Fibroblast of skin of scalp (primary cell): ENCODE results near the gene STAB1. TPM values are rescaled to one million over a fixed set of nuclear protein-coding genes. Genes with fewer than 3 reads are reported as not detected.

Experiments used
- DNase-seq: peaks from one replicate; pipeline ENCODE4 v3.0.0-alpha.2; 2013
- polyA plus RNA-seq, 2 experiments: library from polyadenylated mRNA; unstranded; fragments of 120-200 nt; gene quantifications; one replicate each; pipeline ENCODE4 v1.2.1, GENCODE V29; 2013; ENCODE audit not compliant: insufficient read length in 2 of 2

STAB1 gene, protein sequence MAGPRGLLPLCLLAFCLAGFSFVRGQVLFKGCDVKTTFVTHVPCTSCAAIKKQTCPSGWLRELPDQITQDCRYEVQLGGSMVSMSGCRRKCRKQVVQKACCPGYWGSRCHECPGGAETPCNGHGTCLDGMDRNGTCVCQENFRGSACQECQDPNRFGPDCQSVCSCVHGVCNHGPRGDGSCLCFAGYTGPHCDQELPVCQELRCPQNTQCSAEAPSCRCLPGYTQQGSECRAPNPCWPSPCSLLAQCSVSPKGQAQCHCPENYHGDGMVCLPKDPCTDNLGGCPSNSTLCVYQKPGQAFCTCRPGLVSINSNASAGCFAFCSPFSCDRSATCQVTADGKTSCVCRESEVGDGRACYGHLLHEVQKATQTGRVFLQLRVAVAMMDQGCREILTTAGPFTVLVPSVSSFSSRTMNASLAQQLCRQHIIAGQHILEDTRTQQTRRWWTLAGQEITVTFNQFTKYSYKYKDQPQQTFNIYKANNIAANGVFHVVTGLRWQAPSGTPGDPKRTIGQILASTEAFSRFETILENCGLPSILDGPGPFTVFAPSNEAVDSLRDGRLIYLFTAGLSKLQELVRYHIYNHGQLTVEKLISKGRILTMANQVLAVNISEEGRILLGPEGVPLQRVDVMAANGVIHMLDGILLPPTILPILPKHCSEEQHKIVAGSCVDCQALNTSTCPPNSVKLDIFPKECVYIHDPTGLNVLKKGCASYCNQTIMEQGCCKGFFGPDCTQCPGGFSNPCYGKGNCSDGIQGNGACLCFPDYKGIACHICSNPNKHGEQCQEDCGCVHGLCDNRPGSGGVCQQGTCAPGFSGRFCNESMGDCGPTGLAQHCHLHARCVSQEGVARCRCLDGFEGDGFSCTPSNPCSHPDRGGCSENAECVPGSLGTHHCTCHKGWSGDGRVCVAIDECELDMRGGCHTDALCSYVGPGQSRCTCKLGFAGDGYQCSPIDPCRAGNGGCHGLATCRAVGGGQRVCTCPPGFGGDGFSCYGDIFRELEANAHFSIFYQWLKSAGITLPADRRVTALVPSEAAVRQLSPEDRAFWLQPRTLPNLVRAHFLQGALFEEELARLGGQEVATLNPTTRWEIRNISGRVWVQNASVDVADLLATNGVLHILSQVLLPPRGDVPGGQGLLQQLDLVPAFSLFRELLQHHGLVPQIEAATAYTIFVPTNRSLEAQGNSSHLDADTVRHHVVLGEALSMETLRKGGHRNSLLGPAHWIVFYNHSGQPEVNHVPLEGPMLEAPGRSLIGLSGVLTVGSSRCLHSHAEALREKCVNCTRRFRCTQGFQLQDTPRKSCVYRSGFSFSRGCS (N-terminal part only)
- polyA plus RNA-seq (2013, experiment 1 of 2; ENCODE audit: insufficient read length): 0.22 TPM
- 1.6 TPM for polyA plus RNA-seq (2013, experiment 2 of 2; ENCODE audit: insufficient read length)

- no peak for DNase-seq
Observed at GRCh38 chr3:52494886-52495495, at the start of gene STAB1. Gene STAB1, plus strand, starts transcription at chr3:52495338. Its CDS starts 76 bp downstream, at chr3:52495414.

DNA sequence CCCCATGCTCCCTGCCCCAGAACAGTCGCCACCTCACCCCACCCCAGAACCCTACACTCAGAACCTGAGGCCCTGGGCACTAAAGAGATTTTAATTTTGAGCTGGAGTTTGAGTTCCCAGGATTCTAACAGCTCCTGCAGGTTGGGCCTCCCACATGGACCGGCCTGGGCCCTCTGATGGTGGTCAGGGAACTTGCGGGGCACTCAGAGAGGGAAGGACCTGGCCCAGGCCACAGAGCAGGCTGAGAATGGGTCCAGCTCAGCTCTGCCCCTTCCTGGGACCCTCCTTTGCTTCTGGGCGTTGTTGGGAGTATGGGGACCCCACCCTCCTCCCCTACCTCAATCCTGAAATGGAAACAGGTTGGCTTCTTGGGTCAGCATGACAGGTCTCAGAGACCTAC, 49.1 kb upstream of the STAB1 start:
- DNase-seq: no peak

GRCh38 chr3:52446631-52447511, 48.3 kb upstream of the STAB1 start:
- peak; percentile 59 for DNase-seq

- DNase-seq: no peak
Observed at GRCh38 chr3:52447512-52448355, 47.4 kb upstream of the STAB1 start.

DNA sequence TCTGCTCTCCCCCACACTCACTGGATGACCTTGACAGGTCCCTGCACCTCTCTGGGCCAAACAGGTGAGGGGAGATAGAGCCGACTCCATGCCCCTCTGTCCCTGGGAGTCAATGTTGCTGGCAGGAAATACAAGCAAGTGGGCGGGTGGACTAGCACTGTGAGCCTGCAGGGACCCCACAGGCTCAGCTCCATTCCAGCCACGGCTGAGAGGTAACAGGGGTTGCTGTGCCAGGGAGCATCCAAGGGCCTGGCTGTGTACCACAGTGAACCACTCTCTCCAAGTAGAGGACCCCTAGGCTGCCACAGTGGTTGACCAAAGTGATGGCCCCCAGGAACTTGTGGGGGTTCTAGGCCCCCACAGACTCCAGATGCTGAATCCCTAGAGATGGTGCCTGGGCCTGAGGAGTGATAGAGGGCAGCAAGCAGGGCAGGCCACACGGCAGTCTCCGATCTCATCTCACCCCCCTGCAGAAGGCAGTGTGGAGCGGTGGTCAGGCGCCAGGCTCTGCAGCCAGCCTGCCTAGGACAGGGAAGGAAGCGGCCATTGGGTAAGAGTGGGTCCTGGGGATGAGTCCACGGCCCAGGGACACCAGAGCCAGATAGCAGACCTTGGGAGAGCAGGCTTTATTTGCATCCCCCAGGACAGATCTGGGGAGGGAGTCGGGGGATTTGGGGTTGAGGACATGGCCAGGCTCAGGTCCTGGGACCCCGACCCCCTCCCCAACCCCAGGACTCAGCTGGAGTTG, 44.5 kb upstream of the STAB1 start:
- DNase-seq: no peak

DNA sequence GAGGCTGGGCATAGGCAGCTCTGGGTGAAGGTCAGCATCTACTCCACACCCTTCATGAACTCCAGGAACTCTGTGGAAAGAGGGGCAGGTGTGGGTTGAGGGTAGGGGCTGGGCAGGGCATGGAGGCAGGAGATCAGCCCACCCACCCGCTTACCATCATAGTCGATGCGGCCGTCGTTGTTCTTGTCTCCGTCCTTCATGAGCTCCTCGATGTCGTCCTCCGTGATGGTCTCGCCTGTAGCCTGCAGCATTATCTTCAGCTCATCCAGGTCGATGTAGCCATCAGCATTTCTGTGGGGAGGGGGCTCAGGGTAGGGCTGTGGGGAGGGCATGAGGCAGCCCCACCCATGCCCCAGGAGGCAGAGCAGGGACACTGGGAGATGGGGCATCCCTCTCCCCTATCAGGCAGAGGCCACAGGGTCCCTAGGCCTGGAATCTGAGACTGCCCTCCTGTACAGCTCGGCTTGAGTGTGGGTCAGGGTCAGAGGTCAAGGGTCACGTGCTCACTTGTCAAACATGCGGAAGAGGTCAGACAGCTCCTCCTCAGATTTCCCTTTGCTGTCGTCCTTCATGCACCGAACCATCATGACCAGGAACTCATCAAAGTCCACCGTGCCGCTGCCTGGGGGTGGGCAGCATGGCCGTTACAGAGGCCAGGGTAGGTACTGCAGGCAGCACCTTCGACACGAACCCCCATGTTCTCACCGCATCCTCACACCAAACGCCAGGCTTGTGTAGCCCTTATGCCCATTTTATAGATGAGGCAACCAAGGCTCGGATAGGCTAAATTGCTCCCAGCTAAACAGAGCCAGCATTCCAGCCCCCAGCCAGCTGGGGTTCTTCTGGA, 43.7 kb upstream of the STAB1 start:
- DNase-seq: no peak

DNA sequence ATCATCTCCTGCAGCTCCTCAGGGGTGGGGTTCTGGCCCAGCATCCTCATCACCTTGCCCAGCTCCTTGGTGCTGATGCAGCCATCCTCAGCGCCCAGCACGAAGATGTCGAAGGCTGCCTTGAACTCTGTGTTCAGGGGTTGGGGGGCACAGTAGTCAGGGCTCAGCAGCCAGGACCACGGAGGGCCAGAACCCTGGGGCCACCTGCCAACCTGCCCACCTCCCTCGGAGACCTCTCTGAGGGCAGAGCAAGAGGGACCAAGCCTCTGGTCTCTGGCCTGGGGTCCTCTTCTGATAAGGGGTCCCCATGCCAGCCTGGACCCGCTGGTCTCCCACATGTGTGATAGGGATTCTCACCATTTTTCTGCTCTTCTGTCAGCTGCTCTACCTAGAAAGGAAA, 43.0 kb upstream of the STAB1 start:
- DNase-seq: no peak

GRCh38 chr3:52452570-52453221, 42.4 kb upstream of the STAB1 start:
- DNase-seq: no peak

DNA sequence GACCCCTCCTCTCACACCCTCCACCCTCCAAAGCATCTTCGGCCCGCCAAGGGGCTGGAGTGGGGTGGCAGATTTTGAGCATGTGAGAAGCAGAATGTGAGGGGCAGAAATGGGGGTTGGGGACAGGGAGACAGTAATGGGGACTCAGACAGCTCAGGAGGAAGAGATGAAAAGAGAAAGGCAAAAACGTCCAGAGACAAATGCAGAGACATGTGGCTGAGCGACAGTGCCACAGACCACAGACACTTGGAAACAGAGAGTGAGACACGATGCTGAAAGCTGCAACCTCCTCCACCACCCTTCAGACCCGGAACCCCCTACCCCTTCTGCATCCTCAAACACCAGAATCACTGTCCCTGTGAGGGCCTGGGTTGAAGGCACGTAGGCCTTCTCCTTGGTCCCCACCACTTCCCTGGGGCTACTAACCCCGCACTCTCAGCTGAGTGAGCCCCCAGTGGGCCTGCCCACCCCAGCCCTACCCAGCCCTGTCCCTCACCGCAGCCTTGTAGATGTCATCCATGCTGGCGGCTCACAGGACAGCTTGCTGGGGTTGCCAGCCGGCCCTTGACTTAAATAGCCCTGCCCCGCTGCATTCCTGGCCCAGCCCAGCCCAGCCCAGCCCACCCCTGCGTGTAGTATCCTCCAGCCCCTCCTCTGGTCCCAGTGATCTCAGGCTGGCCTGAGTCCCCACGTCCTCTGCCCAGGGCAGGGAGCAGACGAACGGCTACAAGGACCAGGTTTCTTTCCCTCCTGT, 41.5 kb upstream of the STAB1 start, which contains the start of gene TNNC1:
TSS of gene TNNC1 (minus strand) at position 546 of the 754 bp plus-strand sequence. CDS start at position 520, 26 bp downstream.
- peak; percentile 15 for DNase-seq

GRCh38 chr3:52454250-52454937, 40.7 kb upstream of the STAB1 start:
- DNase-seq: no peak

- DNase-seq: no peak
Observed at GRCh38 chr3:52454938-52455282, 40.2 kb upstream of the STAB1 start.

GRCh38 chr3:52455283-52456168, 39.6 kb upstream of the STAB1 start, which contains the start of gene NISCH:
Gene NISCH, plus strand, starts transcription at chr3:52455604. Its CDS starts 38 bp downstream, at chr3:52455642.
- peak; percentile 81 for DNase-seq

DNA sequence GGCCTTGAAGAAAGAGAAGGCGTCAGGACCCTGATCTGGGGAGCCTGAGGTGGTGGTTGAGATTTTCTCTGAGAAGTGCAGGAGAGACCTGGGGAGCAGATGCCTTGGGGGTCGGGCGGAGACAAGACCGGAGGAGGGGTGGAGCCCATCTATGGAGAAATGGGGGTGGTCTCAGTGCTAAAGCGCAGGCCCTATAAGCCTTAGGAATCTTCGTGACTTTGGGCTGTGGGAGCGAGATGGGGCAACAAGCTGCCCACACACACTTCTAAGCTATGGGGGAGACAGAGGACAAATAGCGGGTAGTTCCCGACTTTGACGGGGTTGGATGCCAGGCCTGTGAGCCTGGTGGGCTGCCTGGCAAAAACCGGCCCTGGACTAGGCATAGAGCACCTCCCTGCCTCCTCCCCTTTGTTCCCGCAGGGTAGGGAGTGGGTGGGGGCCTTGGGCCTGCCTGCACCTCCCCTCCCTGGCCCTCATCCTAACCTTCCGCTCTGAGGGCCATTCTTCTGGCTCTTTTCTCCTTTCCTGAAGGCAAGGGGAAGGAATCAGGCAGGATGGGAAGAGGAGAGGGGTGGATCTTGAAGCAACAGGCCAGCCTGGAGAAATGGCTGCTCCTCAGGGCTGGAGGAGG, 38.9 kb upstream of the STAB1 start:
- peak; percentile 31 for DNase-seq

DNA sequence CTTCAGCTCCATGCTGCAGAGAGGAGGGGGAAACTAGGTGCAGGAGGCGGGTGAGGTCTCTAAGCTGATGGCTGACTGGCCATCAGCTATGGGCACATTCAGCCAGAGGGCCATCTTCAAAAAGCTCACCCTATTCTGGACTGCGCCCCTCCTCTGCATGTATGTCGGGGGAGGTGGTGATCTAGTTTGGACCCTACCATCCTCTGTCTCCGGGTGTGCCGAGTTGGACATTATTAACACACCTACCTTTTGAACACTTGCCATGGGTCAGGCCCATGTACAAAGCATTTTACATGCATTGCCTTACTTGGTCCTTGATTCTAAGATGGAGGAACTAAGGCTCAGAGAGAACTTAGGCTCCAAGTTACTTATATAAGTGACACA, 38.3 kb upstream of the STAB1 start:
- DNase-seq: no peak
